Endothelial cell of umbilical vein (primary cell): ENCODE measurements around the gene ERBB3. TPM values are rescaled to one million over a fixed set of nuclear protein-coding genes. Genes with fewer than 3 reads are reported as not detected.

Source experiments
- BruUV-seq: library from RNA; stranded (reverse); fragments of 400-500 nt; replicated peaks from 2 replicates; lab custom pipeline; 2021; lab: Mats Ljungman, UMichigan
- CTCF ChIA-PET: fragments of 300-600, 350-600 bp; sonication (Branson Sonifier 250); formaldehyde crosslinking; loops from one replicate; lab custom pipeline; 2021; ENCODE audit warnings: antibody characterized with exemption, inconsistent platforms; lab: Charles Lee
- POLR2A ChIA-PET: fragments of 300-600, 350-600 bp; sonication (Branson Sonifier 250); formaldehyde crosslinking; loops from one replicate; lab custom pipeline; 2021; ENCODE audit warnings: antibody characterized with exemption, inconsistent platforms; lab: Charles Lee
- DNase-seq: peaks from one replicate; pipeline ENCODE4 v3.0.0-alpha.2; 2011; ENCODE audit warnings: low read depth, low spot score
- FAIRE-seq: peaks from 2 replicates; lab custom pipeline; 2011; peaks lifted over from hg19 to GRCh38; lab: Jason Lieb, UNC
- H2AFZ ChIP-seq: 2 replicates; pipeline ENCODE4 v1.6.0; 2012; ENCODE audit warnings: low read depth, low read length, control low read depth, inconsistent platforms
- H3K27ac ChIP-seq: 2 replicates; pipeline ENCODE4 v1.5.1; 2011; ENCODE audit warnings: low read depth, mild to moderate bottlenecking, control low read depth, low read length, moderate library complexity; ENCODE audit not compliant: insufficient read depth
- H3K27me3 ChIP-seq, 2 experiments: 2 replicates each; pipeline versions ENCODE4 v1.6.0 to v1.6.1; 2011; ENCODE audit warnings: low read length in 2 of 2, mixed read lengths in 1 of 2; ENCODE audit not compliant: control insufficient read depth in 2 of 2, insufficient read depth in 2 of 2
- H3K36me3 ChIP-seq, 2 experiments: 2 replicates in 1 of 2; 3 replicates in 1 of 2; pipeline ENCODE4 v1.5.1; 2011; ENCODE audit warnings: low read length in 2 of 2, mild to moderate bottlenecking in 1 of 2, moderate library complexity in 1 of 2; ENCODE audit not compliant: control insufficient read depth in 2 of 2, insufficient read depth in 2 of 2; ENCODE audit errors: extremely low read depth in 1 of 2
- H3K4me1 ChIP-seq: 3 replicates; pipeline ENCODE4 v1.5.1; 2011; ENCODE audit warnings: mild to moderate bottlenecking, low read length; ENCODE audit not compliant: control insufficient read depth, insufficient read depth; ENCODE audit errors: extremely low read depth
- H3K4me2 ChIP-seq: 2 replicates; pipeline ENCODE4 v1.6.1; 2011; ENCODE audit warnings: low read length, control low read depth, mixed read lengths; ENCODE audit not compliant: insufficient read depth
- H3K4me3 ChIP-seq, 3 experiments: fragments of 200-600 bp in 1 of 3; sonication (generic), shearing (Covaris generic) in 1 of 3; replicated peaks in 1 of 3; 2 replicates each; pipeline ENCODE4 v1.5.1; 2011 to 2016; ENCODE audit warnings: control low read depth in 3 of 3, low read length in 3 of 3, mild to moderate bottlenecking in 2 of 3, inconsistent platforms in 1 of 3, low read depth in 1 of 3, moderate library complexity in 1 of 3; ENCODE audit not compliant: insufficient read depth in 1 of 3
- H3K79me2 ChIP-seq: 2 replicates; pipeline ENCODE4 v1.6.0; 2012; ENCODE audit warnings: low read length, inconsistent platforms; ENCODE audit not compliant: control insufficient read depth, insufficient read depth
- H3K9ac ChIP-seq: replicated peaks from 2 replicates; pipeline ENCODE3; 2011; ENCODE audit warnings: low read length, control low read depth; ENCODE audit not compliant: insufficient read depth; ENCODE audit errors: extremely low read depth
- H3K9me1 ChIP-seq: replicated peaks from 3 replicates; pipeline ENCODE4 v1.6.0; 2011; ENCODE audit warnings: mild to moderate bottlenecking, low read length; ENCODE audit not compliant: control insufficient read depth, insufficient read depth; ENCODE audit errors: extremely low read depth
- H3K9me3 ChIP-seq: replicated peaks from 2 replicates; pipeline ENCODE4 v1.5.1; 2012; ENCODE audit warnings: low read length, inconsistent platforms; ENCODE audit not compliant: control insufficient read depth, insufficient read depth
- H4K20me1 ChIP-seq: replicated peaks from 2 replicates; pipeline ENCODE3; 2011; ENCODE audit warnings: mild to moderate bottlenecking, low read length; ENCODE audit not compliant: control insufficient read depth, insufficient read depth; ENCODE audit errors: extremely low read depth
- CTCF ChIP-seq, 2 donors: IDR thresholded peaks; 1 replicate in 1 of 2; 2 replicates in 1 of 2; pipeline ENCODE4 v1.5.1; 2011; ENCODE audit warnings: low read length in 2 of 2, mild to moderate bottlenecking in 2 of 2, moderate library complexity in 2 of 2, control low read depth in 1 of 2, inconsistent platforms in 1 of 2, low read depth in 1 of 2; ENCODE audit not compliant: insufficient read depth in 1 of 2; ENCODE audit errors: extremely low read depth in 1 of 2
- EZH2 ChIP-seq: IDR thresholded peaks from 2 replicates; pipeline ENCODE4 v1.6.1; 2012; ENCODE audit warnings: borderline replicate concordance, low read depth, mild to moderate bottlenecking, moderate library complexity, low read length, inconsistent platforms; ENCODE audit not compliant: severe bottlenecking
- FOS ChIP-seq: IDR thresholded peaks from 2 replicates; pipeline ENCODE4 v1.6.1; 2011; ENCODE audit warnings: mild to moderate bottlenecking, low read length, moderate library complexity, borderline replicate concordance; ENCODE audit not compliant: insufficient read depth
- GATA2 ChIP-seq: IDR thresholded peaks from 2 replicates; pipeline ENCODE4 v1.7.0; 2011; ENCODE audit warnings: low read depth, mild to moderate bottlenecking, moderate library complexity, mixed read lengths, low read length; ENCODE audit not compliant: insufficient read length, insufficient read depth
- JUN ChIP-seq: IDR thresholded peaks from 2 replicates; pipeline ENCODE4 v1.6.1; 2011; ENCODE audit warnings: borderline replicate concordance, low read depth; ENCODE audit not compliant: insufficient read length, insufficient read depth
- MAX ChIP-seq: IDR thresholded peaks from 2 replicates; pipeline ENCODE4 v1.6.1; 2011; ENCODE audit not compliant: insufficient read depth, insufficient read length
- MYC ChIP-seq: IDR thresholded peaks from one replicate; pipeline ENCODE4 v1.6.1; 2011; ENCODE audit warnings: mild to moderate bottlenecking, low read depth, low read length
- POLR2A ChIP-seq: IDR thresholded peaks from 2 replicates; pipeline ENCODE4 v1.6.1; 2012; ENCODE audit warnings: low read depth, mild to moderate bottlenecking, control low read depth, low read length
- POLR2AphosphoS5 ChIP-seq: IDR thresholded peaks from 2 replicates; pipeline ENCODE4 v1.6.1; 2012; ENCODE audit warnings: low read depth, mild to moderate bottlenecking, control low read depth, low read length, moderate library complexity; ENCODE audit not compliant: insufficient read depth
- dilution Hi-C: fragments of 300-500 bp; cut with MboI; formaldehyde crosslinking; loops from one replicate; pipeline ENCODE4 v1.15.0; 2019; ENCODE audit warnings: low sequenced_read_pairs; ENCODE audit not compliant: extremely low pct_ligation_motif_present
- intact Hi-C: fragments of 100-400 bp; cut with micrococcal nuclease; formaldehyde crosslinking; loops from one replicate; pipeline ENCODE4 v1.10.0; 2022
- polyA plus RNA-seq, 4 experiments: library from polyadenylated mRNA; depleted of rRNA in 3 of 4; stranded (reverse) in 3 of 4; unstranded in 1 of 4; fragments of >200 nt; gene quantifications; 2 replicates each; pipeline versions ENCODE4 v1.2.1 to v1.2.3, GENCODE V29; 2011 to 2012; ENCODE audit warnings: missing spikeins in 1 of 4
- total RNA-seq: library from RNA; stranded (reverse); gene quantifications from 2 replicates; pipeline ENCODE4 v1.2.3, GENCODE V29; 2021

Gene ERBB3
- total and polyA plus RNA-seq, 2 donors (not counting 3 experiments of a cell fraction or from before 2014, with no cell fraction given), result 0.11 to 1.5 TPM

- POLR2A ChIA-PET, result interaction anchor here (0.6 to 2.6 kb wide), 9 partner anchors 10 to 206 kb away, joined by 3 to 38 read pairs (median 6); partner anchors contain the start of genes MYL6, PA2G4, RNF41 and ZC3H10
- Histone ChIP-seq H3K79me2 (peaks cover 19% of the 10 kb centered on the region), H3K36me3 (peaks cover 9 to 28% of the 10 kb centered on the region in 2 experiments), H3K4me1 (peaks cover 28% of the 10 kb centered on the region), H3K9me1 (no peaks in the 10 kb centered on the region), H3K9me3 (no peaks in the 10 kb centered on the region), H3K4me2 (peak overlapping the region; percentile 54), H3K27ac (peak overlapping the region; percentile 23), H3K4me3 (peak overlapping the region; percentile 63 to 75 (median 68)), H4K20me1 (no peaks in the 10 kb centered on the region), H3K9ac (peak overlapping the region; percentile 66), H2AFZ (peak overlapping the region; percentile 16), H3K27me3 (no peaks in the 10 kb centered on the region)
- dilution Hi-C loops (no loop called here), intact Hi-C loops (loop anchor here (1.0 kb wide), 1 partner anchor 24 kb away; the partner anchor contains the start of gene MYL6B)
- TF ChIP-seq POLR2A (no peak), POLR2AphosphoS5 (no peak), GATA2 (no peak), JUN (no peak), MAX (no peak), MYC (no peak), FOS (no peak), CTCF (IDR thresholded peaks at IDR 0.05; ENCODE audit: extremely low read depth in 1 of 2, insufficient read depth in 1 of 2, low read depth in 1 of 2, low read length in 2 of 2) (no peak), EZH2 (no peak)
- peak; percentile 67 for FAIRE-seq
- BruUV-seq, result no TSS peak
- DNase-seq, result peak; percentile 44
- CTCF ChIA-PET, result interaction anchor here (0.9 to 3.1 kb wide), 14 partner anchors 8 to 390 kb away, joined by 3 to 40 read pairs (median 6); partner anchors contain the start of genes MYL6, MYL6B, RNF41 and SMARCC2
These were observed 48.8 kb downstream of the ERBB3 start for GRCh38 chr12:56128670-56129205.
